Activated T-cell treated with anti-CD3 and anti-CD28 coated beads, Interleukin-2, amount 50 U/mL, for 4 hours (primary cell): ENCODE data around the gene DEPDC5. TPM values are rescaled to one million over a fixed set of nuclear protein-coding genes. Genes with fewer than 3 reads are reported as not detected.
"Not testable (repeated sequence)": the region's sequence is repeated elsewhere in the genome, so short reads cannot be mapped to it uniquely, and the experiment has no call there.

Experiments
- ATAC-seq, 2 donors: fragments of 200-7000 bp; cut with Tn5 transposase; one replicate each; pipeline ENCODE4 v1.10.0; 2021
- DNase-seq: peaks from one replicate; pipeline ENCODE4 v3.0.0-alpha.2; 2020
- H3K27me3 Mint-ChIP-seq: one replicate; pipeline ENCODE4 v1.8.0; 2021; ENCODE audit warnings: low read depth, mixed read lengths
- H3K36me3 Mint-ChIP-seq: one replicate; pipeline ENCODE4 v1.8.0; 2022; ENCODE audit warnings: mixed read lengths; ENCODE audit not compliant: insufficient read depth
- H3K4me1 Mint-ChIP-seq: one replicate; pipeline ENCODE4 v1.8.0; 2021; ENCODE audit warnings: low read depth, mixed read lengths
- H3K4me3 Mint-ChIP-seq: one replicate; pipeline ENCODE4 v1.8.0; 2021; ENCODE audit warnings: mild to moderate bottlenecking, moderate library complexity, mixed read lengths
- H3K9me3 Mint-ChIP-seq: one replicate; pipeline ENCODE4 v1.8.0; 2021; ENCODE audit warnings: mixed read lengths
- total RNA-seq, 3 donors: library from RNA; stranded (reverse); gene quantifications; one replicate each; pipeline ENCODE4 v1.2.1, GENCODE V29; 2021

DEPDC5 gene
- total RNA-seq, 3 donors from 2014 or later: 26.2 to 27.4 (median 27.0) TPM

DNA sequence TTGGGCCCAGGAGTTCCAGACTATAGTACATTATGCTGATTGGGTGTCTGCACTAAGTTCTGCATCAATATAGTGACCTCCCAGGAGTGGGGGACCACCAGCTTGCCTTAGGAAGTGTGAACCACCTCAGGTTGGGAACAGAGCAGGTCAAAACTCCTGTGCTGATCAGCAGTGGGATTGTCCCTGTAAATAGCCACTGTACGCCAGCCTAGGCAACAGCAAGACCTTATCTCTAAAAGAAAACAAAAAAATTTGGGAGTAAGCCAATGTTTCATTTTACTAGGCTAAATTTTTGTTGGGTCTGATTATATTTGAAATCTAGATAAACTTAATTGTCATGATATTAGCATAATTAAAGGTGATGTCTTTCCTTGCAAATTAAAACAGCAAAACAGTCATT, 3.4 kb downstream of the DEPDC5 start:
- DNase-seq (no peak), ATAC-seq (no peak)
- Mint-ChIP-seq H3K4me3 (no peak overlapping the region), H3K4me1 (peaks cover 24% of the 10 kb centered on the region), H3K27me3 (no peaks in the 10 kb centered on the region), H3K36me3 (peaks cover 10% of the 10 kb centered on the region), H3K9me3 (no peaks in the 10 kb centered on the region)

DNA sequence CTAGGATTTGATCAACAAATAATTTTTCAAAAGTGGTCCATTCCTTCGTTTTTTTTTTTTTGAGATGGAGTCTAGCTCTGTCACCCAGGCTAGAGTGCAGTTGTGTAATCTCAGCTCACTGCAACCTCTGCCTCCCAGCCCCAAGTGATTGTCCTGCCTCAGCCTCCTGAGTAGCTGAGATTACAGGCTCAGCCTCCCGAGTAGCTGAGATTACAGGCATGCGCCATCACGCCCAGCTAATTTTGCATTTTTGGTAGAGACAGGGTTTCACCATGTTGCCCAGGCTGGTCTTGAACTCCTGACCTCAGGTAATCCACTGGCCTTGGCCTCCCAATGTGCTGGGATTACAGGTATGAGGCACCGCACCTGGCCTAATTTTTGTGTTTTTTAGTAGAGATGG, 5.0 kb downstream of the DEPDC5 start:
- Mint-ChIP-seq H3K36me3 (peaks cover 11% of the 10 kb centered on the region), H3K4me1 (peaks cover 14% of the 10 kb centered on the region)
- not testable (repeated sequence) for H3K27me3 Mint-ChIP-seq, H3K4me3 Mint-ChIP-seq, ATAC-seq, H3K9me3 Mint-ChIP-seq, DNase-seq

DNA sequence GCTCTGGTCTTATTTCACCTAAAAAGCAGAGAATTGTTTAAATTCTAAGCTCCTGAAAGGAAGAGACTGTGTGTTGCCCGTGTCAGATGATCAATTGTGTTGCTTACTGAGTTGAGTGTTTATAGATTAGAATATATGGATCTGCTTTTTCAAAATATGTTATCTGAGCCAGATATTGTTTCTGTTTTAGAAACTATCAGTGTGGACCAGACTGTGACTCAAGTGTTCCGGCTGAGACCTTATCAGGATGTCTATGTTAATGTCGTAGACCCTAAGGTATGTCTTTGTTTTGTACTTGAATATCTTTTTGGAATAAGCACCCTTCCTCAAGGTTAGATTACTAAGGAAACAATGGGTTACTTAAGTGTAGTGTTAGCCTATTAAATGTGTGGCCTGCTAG, 11.0 kb downstream of the DEPDC5 start:
- H3K36me3 Mint-ChIP-seq: peaks cover 24% of the 10 kb centered on the region
- peaks cover 2% of the 10 kb centered on the region for H3K4me1 Mint-ChIP-seq
- DNase-seq (no peak), ATAC-seq (no peak)
- H3K9me3 Mint-ChIP-seq: no peaks in the 10 kb centered on the region
- H3K27me3 Mint-ChIP-seq: no peaks in the 10 kb centered on the region
- no peak overlapping the region for H3K4me3 Mint-ChIP-seq

DNA sequence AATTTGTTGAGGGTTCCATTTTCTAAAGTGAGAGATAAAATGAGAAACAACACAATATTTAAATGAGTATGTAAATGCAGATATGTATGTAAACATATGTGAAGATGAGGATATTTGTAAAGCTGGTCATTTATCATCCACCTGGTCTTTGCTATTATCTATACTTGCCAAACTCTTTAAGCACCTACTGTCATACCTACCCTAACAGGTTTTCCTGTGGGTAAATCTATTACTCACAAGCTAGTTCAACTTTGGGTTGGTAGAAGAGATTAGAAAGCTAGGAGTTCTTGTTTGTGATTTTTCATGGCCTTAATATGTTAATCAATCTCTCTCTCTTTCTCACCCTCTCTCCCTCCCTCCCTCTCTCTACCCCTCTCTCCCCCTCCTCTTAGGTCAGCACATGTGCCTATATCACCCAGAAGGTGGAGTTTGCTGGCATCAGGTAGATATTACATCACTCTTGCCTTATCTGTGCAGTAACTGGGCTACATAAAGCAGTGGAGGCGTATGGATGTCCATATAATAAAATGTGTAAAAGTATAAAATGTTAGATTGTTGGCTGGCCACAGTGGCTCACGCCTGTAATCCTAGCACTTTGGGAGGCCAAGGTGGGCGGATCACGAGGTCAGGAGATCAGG, 14.7 kb downstream of the DEPDC5 start:
- Mint-ChIP-seq H3K36me3 (peaks cover 21% of the 10 kb centered on the region), H3K4me1 (peaks cover 2% of the 10 kb centered on the region), H3K27me3 (no peaks in the 10 kb centered on the region), H3K9me3 (no peaks in the 10 kb centered on the region), H3K4me3 (no peak overlapping the region)
- DNase-seq (no peak), ATAC-seq (no peak)

DNA sequence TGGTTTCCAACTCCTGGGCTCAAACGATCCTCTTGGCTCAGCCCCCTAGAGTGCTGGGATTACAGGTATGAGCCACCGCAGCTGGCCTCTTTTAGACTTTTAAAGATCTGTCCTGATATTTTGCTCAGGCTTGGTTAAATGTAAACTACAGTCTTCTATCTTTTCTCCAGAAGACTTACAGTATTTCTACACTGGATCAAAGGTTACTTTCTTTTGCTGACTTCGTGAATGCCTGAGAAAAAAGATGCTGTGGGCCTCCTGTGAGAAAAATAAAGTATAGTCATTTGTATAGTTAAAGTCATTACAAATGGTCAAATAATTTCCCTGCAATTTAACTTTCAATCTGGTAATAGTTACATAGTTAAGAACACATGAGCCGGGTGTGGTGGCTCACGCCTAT, 19.6 kb downstream of the DEPDC5 start:
- Mint-ChIP-seq H3K4me3 (no peak overlapping the region), H3K36me3 (peaks cover 16% of the 10 kb centered on the region), H3K27me3 (no peaks in the 10 kb centered on the region), H3K9me3 (no peaks in the 10 kb centered on the region), H3K4me1 (peaks cover 2% of the 10 kb centered on the region)
- DNase-seq: no peak
- ATAC-seq: no peak

DNA sequence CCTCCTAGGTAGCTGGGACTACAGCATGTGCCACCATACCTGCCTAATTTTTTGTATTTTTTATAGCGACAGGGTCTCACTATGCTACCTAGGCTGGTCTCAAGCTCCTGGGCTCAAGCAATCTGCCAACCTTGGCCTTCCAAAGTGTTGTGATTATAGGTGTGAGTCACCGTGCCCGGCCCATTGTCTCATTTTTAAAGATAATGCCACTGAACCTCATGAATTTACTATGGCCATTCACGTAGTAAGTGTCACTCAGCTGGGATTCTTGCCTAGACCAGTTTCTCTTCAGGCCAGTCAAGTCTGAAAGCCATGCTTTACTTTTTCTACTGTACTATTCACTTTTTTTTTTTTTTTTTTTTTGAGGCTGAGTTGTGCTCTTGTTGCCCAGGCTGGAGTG, 22.4 kb downstream of the DEPDC5 start:
- DNase-seq: no peak
- no peak for ATAC-seq
- H3K4me3 Mint-ChIP-seq: no peak overlapping the region
- no peaks in the 10 kb centered on the region for H3K4me1 Mint-ChIP-seq
- H3K27me3 Mint-ChIP-seq: no peaks in the 10 kb centered on the region
- H3K36me3 Mint-ChIP-seq: peaks cover 32% of the 10 kb centered on the region
- no peaks in the 10 kb centered on the region for H3K9me3 Mint-ChIP-seq

DNA sequence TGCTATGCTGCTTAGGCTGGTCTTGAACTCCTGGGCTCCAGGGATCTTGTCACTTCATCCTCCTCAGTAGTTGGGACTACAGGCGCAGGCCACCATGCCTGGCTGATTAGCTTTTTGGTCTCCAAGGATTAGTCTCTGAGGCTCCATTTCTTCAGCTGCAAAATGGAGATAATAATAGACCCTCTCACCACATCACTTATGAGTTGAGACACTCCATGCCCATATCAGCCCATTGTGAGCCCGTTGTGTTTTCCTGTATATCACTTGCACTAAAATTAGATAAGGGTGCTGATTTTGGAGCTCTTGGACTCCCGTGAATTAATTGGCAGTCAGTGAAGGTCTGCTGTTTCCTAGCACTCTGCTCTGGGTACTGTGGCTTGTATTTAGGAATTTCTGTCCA, 36.0 kb downstream of the DEPDC5 start:
- Mint-ChIP-seq H3K27me3 (no peaks in the 10 kb centered on the region), H3K4me3 (no peak overlapping the region), H3K36me3 (peaks cover 19% of the 10 kb centered on the region), H3K4me1 (peaks cover 1% of the 10 kb centered on the region), H3K9me3 (no peaks in the 10 kb centered on the region)
- no peak for ATAC-seq
- DNase-seq: no peak

DNA sequence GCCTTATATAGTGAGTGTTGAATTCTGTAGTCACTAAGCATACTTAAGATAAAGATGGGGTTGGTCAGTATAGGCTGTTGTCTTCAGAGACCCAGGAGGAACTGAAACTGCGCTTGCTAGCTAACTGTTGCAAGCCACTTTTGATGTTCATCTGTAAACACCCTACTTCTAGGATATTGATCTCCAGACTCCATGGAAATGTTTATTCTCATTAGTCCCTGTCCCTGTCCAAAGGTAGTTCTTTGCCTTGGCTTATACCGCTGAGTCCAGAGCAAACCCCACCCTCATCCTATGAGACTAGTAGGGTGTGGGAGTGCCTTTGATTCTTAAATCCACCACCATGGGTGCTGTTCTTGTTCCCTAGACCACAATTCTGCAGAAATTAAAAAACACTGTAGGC, 36.4 kb downstream of the DEPDC5 start:
- Mint-ChIP-seq H3K36me3 (peaks cover 17% of the 10 kb centered on the region), H3K27me3 (no peaks in the 10 kb centered on the region), H3K4me3 (no peak overlapping the region)

DNA sequence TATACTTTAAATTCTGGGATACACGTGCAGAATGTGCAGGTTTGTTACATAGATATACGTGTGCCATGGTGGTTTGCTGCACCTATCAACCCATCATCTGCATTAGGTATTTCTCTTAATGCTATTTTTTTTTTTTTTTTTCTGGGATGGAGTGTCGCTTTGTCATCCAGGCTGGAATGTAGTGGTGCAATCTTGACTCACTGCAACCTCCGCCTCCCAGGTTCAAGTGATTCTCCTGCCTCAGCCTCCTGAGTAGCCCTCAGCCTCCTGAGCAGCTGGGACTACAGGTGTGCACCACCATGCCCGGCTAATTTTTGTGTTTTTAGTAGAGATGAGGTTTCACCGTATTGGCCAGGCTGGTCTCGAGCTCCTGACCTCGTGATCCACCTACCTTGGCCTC, 45.5 kb downstream of the DEPDC5 start:
- H3K27me3 Mint-ChIP-seq, DNase-seq, H3K4me1 Mint-ChIP-seq, H3K9me3 Mint-ChIP-seq, ATAC-seq, H3K4me3 Mint-ChIP-seq: not testable (repeated sequence)
- H3K36me3 Mint-ChIP-seq: peaks cover 31% of the 10 kb centered on the region

More for the DNA sequence above, 36.4 kb downstream of the DEPDC5 start:
- Mint-ChIP-seq H3K9me3 (no peaks in the 10 kb centered on the region), H3K4me1 (peaks cover 1% of the 10 kb centered on the region)
- ATAC-seq (no peak), DNase-seq (no peak)

DNA sequence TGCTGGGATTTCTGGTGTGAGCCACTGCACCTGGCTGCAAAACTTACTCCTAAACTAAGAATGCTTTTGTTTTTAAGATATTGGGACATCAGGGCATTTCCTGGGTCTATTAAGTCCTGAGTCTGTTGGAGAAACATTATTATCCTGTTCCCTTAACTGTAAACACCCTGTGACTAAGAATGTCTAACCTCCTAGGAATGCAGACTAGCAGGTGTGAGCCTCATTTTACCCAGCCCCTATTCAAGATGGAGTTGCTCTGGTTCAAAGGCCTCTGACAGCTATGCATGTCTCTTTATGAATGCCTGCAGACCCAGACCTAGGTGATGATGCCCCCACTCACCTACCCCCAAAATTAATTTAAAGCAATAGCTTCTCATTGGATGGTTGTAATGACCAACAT, 46.2 kb downstream of the DEPDC5 start:
- H3K36me3 Mint-ChIP-seq: peaks cover 35% of the 10 kb centered on the region
- DNase-seq (no peak), ATAC-seq (no peak)
- no peaks in the 10 kb centered on the region for H3K4me1 Mint-ChIP-seq
- no peaks in the 10 kb centered on the region for H3K9me3 Mint-ChIP-seq
- H3K4me3 Mint-ChIP-seq: no peak overlapping the region
- no peaks in the 10 kb centered on the region for H3K27me3 Mint-ChIP-seq

DNA sequence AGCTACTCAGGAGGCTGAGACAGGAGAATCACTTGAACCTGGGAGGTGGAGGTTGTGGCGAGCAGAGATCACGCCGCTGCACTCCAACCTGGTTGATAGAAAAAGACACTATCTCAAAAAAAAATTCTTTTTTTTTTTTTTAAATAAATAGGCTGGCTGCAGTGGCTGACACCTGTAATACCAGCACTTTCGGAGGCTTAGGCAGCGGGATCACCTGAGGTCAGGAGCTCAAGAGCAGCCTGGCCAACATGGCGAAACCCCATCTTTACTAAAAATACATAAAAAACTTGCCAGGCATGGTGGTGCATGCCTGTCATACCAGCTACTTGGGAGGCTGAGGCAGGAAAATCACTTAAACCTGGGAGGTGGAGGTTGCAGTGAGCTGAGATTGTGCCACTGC, 47.0 kb downstream of the DEPDC5 start:
- H3K4me3 Mint-ChIP-seq, ATAC-seq, H3K27me3 Mint-ChIP-seq, DNase-seq, H3K9me3 Mint-ChIP-seq, H3K4me1 Mint-ChIP-seq: not testable (repeated sequence)
- peaks cover 43% of the 10 kb centered on the region for H3K36me3 Mint-ChIP-seq

DNA sequence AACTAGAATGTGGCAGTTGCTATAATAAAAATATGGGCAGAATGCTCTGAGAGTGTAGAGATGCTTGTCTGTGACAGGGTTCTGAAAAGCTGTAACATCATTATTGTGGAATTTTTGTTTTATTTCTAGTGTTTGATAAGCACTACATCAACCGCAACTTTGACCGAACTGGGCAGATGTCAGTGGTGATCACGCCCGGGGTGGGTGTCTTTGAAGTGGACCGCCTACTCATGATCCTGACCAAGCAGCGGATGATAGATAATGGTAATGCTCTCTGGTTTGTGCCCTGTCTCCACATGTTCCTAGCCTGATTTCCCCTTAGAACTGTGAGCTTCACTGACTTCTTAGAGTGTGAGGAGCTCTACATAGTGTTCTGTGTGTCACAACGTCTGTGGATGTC, 48.8 kb downstream of the DEPDC5 start:
- ATAC-seq (no peak), DNase-seq (no peak)
- Mint-ChIP-seq H3K9me3 (no peaks in the 10 kb centered on the region), H3K27me3 (no peaks in the 10 kb centered on the region), H3K4me1 (no peaks in the 10 kb centered on the region), H3K4me3 (no peak overlapping the region), H3K36me3 (peaks cover 39% of the 10 kb centered on the region)

DNA sequence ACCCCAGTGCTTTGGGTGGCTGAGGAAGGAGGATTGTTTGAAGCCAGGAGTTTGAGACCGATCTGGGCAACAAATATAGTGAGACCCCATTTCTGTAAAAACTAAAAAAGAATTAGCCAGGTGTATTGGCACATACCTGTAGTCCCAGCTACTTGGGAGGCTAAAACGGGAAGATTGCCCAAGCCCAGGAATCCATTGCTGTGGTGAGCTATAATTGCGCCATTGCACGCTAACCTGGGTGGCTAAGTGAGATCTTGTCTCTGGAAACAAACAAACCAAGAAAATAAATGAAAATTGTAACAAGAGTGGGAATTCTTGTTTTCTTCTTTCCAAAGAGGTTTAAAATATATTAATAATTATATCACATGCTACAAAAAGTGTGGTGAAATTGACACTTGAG, 52.9 kb downstream of the DEPDC5 start:
- no peaks in the 10 kb centered on the region for H3K27me3 Mint-ChIP-seq
- H3K4me3 Mint-ChIP-seq: no peak overlapping the region
- no peaks in the 10 kb centered on the region for H3K4me1 Mint-ChIP-seq
- DNase-seq: no peak
- ATAC-seq: no peak
- H3K36me3 Mint-ChIP-seq: peaks cover 39% of the 10 kb centered on the region
- H3K9me3 Mint-ChIP-seq: no peaks in the 10 kb centered on the region

DNA sequence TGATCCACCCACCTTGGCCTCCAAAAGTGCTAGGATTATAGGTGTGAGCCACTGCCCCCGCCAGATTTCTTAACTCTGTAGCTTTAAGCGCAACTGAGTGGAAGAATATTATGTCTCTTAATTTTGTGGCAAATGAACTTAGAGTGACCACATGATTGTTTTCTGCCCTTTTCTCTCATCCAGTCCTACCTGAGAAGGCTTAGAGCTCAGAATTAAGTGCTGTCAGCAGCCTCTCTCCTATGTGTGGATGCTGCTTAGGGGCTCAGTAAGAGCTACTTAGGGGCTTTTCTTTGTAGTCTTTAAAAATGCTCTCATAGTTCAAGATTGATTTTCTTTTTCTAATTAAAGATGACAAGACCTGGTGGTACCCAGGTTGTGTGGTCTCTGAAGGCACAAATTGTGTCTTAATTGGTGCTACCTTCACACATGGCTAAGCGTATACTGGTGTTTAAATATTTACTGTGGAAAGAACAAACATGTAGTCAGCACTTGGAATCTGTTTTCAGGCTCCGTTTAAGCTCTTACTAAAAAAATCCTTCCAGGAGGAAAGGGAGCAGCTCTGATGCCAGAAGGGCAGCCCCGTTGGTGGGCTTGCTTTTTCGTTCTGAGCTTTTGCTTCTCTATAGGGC, 59.3 kb downstream of the DEPDC5 start:
- DNase-seq (no peak), ATAC-seq (no peak)
- H3K36me3 Mint-ChIP-seq: peaks cover 29% of the 10 kb centered on the region
- no peaks in the 10 kb centered on the region for H3K4me1 Mint-ChIP-seq
- H3K4me3 Mint-ChIP-seq: no peak overlapping the region
- H3K27me3 Mint-ChIP-seq: no peaks in the 10 kb centered on the region
- no peaks in the 10 kb centered on the region for H3K9me3 Mint-ChIP-seq

DNA sequence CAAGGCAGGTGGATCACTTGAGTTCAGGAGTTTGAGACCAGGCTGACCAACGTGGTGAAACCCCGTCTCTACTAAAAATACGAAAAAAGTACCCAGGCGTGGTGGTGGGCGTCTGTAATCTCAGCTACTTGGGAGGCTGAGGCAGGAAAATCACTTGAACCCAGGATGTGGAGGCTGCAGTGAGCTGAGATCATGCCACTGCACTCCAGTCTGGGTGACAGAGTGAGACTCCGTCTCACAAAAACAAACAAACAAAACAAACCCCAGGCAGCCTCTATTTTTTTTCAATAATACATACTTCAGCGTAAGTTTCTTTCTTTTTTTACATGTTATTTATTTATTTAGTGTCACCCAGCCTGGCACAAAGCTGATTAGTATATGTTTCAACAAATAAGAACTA, 60.1 kb downstream of the DEPDC5 start:
- DNase-seq, H3K4me1 Mint-ChIP-seq, H3K4me3 Mint-ChIP-seq, H3K9me3 Mint-ChIP-seq, ATAC-seq, H3K27me3 Mint-ChIP-seq: not testable (repeated sequence)
- H3K36me3 Mint-ChIP-seq: peaks cover 37% of the 10 kb centered on the region
